ENCODE data around the gene RGL1.

DNA sequence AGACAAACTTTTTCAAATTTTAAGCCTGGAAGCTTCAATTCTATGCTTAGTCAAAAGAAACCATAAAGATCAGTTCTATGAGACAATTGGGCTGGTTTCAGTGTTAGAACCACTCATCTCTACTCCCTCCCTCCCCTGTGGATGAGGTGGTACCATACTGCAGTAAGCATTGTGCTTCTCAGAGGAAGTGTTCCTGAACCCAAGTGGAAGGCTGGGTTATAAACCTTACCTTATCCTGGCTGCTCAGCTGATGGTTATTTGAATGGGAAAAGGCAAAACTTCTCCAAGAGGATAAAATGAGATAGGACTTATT is 34.1 kb upstream of the RGL1 start:
- no peak for TF ChIP-seq CTCF (conservative IDR thresholded peaks at IDR 0.05; ENCODE audit: low read depth, low read length)
- no peak for TF ChIP-seq EZH2 (IDR thresholded peaks at IDR 0.05; ENCODE audit: low read length, unreplicated experiment)
- no peak for TF ChIP-seq EZH2phosphoT487 (IDR thresholded peaks at IDR 0.05; ENCODE audit: borderline replicate concordance, low read length)

All from PC-3 (cell line).